HepG2 (cell line): ENCODE measurements around the gene PARP16.

Experiments used
- ESRRA ChIP-seq: sonication (generic); formaldehyde crosslinking; IDR thresholded peaks from 2 replicates; pipeline ENCODE4 v1.5.1; 2020; ENCODE audit warnings: mild to moderate bottlenecking, low read depth, missing genetic modification reagents
- TF ChIP-seq, protein P1 (sequence below): sonication (generic); formaldehyde crosslinking; IDR thresholded peaks from 2 replicates; pipeline ENCODE4 v1.5.0; 2020; ENCODE audit warnings: mild to moderate bottlenecking, missing genetic modification reagents, moderate library complexity

GRCh38 chr15:65332391-65333147 is 45.9 kb upstream of the PARP16 start:
- TF ChIP-seq, protein P1, sequence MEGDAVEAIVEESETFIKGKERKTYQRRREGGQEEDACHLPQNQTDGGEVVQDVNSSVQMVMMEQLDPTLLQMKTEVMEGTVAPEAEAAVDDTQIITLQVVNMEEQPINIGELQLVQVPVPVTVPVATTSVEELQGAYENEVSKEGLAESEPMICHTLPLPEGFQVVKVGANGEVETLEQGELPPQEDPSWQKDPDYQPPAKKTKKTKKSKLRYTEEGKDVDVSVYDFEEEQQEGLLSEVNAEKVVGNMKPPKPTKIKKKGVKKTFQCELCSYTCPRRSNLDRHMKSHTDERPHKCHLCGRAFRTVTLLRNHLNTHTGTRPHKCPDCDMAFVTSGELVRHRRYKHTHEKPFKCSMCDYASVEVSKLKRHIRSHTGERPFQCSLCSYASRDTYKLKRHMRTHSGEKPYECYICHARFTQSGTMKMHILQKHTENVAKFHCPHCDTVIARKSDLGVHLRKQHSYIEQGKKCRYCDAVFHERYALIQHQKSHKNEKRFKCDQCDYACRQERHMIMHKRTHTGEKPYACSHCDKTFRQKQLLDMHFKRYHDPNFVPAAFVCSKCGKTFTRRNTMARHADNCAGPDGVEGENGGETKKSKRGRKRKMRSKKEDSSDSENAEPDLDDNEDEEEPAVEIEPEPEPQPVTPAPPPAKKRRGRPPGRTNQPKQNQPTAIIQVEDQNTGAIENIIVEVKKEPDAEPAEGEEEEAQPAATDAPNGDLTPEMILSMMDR (CRISPR knock-in tag) = no peak
- no peak for TF ChIP-seq ESRRA
